GM23338 (cell line): ENCODE data around the gene NTM. TPM values are rescaled to one million over a fixed set of nuclear protein-coding genes. Genes with fewer than 3 reads are reported as not detected.

ENCODE experiments used
- ATAC-seq: fragments of 200-7000 bp; cut with Tn5 transposase; 3 replicates; pipeline ENCODE4 v1.9.1; 2020
- DNase-seq: peaks from one replicate; pipeline ENCODE4 v3.0.0-alpha.2; 2015; ENCODE audit warnings: low spot score
- H2AFZ ChIP-seq: fragments of 200-600 bp; sonication (generic); 2 replicates; pipeline ENCODE4 v1.8.0; 2016; ENCODE audit warnings: antibody characterized with exemption, mild to moderate bottlenecking, moderate library complexity
- H3F3A ChIP-seq: fragments of 200-600 bp; sonication (generic); replicated peaks from 2 replicates; pipeline ENCODE4 v1.8.0; 2017; ENCODE audit warnings: antibody characterized with exemption, mixed run types, low read depth
- H3K27ac ChIP-seq: fragments of 200-600 bp; sonication (generic); 2 replicates; pipeline ENCODE4 v1.6.1; 2016; ENCODE audit warnings: low read depth
- H3K27me3 ChIP-seq: fragments of 200-600 bp; sonication (generic); 2 replicates; pipeline ENCODE4 v1.8.0; 2016; ENCODE audit warnings: mild to moderate bottlenecking, mixed run types, moderate library complexity; ENCODE audit not compliant: insufficient read depth
- H3K36me3 ChIP-seq: fragments of 200-600 bp; sonication (generic); 2 replicates; pipeline ENCODE4 v1.8.0; 2016; ENCODE audit warnings: mild to moderate bottlenecking; ENCODE audit not compliant: insufficient read depth
- H3K4me1 ChIP-seq: fragments of 200-600 bp; sonication (generic); 2 replicates; pipeline ENCODE4 v1.8.0; 2016; ENCODE audit warnings: mild to moderate bottlenecking, moderate library complexity; ENCODE audit not compliant: insufficient read depth
- H3K4me2 ChIP-seq: fragments of 200-600 bp; sonication (generic); 2 replicates; pipeline ENCODE4 v1.7.1; 2017; ENCODE audit warnings: mixed run types
- H3K4me3 ChIP-seq: fragments of 200-600 bp; sonication (generic); 2 replicates; pipeline ENCODE4 v1.6.1; 2016; ENCODE audit warnings: mixed run types
- H3K79me2 ChIP-seq: fragments of 200-600 bp; sonication (generic); replicated peaks from 2 replicates; pipeline ENCODE4 v1.8.0; 2017; ENCODE audit warnings: mild to moderate bottlenecking; ENCODE audit not compliant: insufficient read depth
- H3K9me2 ChIP-seq: fragments of 200-600 bp; sonication (generic); 2 replicates; pipeline ENCODE4 v1.8.0; 2017; ENCODE audit not compliant: insufficient read depth
- H4K20me1 ChIP-seq: fragments of 200-600 bp; sonication (generic); replicated peaks from 2 replicates; pipeline ENCODE4 v1.8.0; 2017; ENCODE audit warnings: mild to moderate bottlenecking; ENCODE audit not compliant: insufficient read depth
- H3K27ac Mint-ChIP-seq: 2 replicates; pipeline ENCODE4 v1.8.0; 2020; ENCODE audit warnings: inconsistent platforms, mild to moderate bottlenecking, moderate library complexity, mixed read lengths
- H3K27me3 Mint-ChIP-seq: 3 replicates; pipeline ENCODE4 v1.8.0; 2022; ENCODE audit warnings: low read depth, mild to moderate bottlenecking, moderate library complexity, mixed read lengths, inconsistent platforms; ENCODE audit not compliant: insufficient read depth, poor library complexity
- H3K36me3 Mint-ChIP-seq: 3 replicates; pipeline ENCODE4 v1.8.0; 2021; ENCODE audit warnings: low read depth, mild to moderate bottlenecking, inconsistent platforms, moderate library complexity, mixed read lengths
- H3K4me1 Mint-ChIP-seq: 3 replicates; pipeline ENCODE4 v1.8.0; 2020; ENCODE audit warnings: mild to moderate bottlenecking, inconsistent platforms, mixed read lengths
- H3K4me3 Mint-ChIP-seq: 3 replicates; pipeline ENCODE4 v1.8.0; 2021; ENCODE audit warnings: moderate library complexity, mild to moderate bottlenecking, inconsistent platforms, mixed read lengths
- H3K9me3 Mint-ChIP-seq: 3 replicates; pipeline ENCODE4 v1.8.0; 2020; ENCODE audit warnings: moderate library complexity, mild to moderate bottlenecking, inconsistent platforms, mixed read lengths
- CREB1 ChIP-seq: fragments of 250-450 bp; sonication (Bioruptor Pico); IDR thresholded peaks from 2 replicates; pipeline ENCODE4 v1.5.0; 2020; ENCODE audit warnings: low read depth, mild to moderate bottlenecking, moderate library complexity
- CTCF ChIP-seq, 2 experiments: fragments of 200-600 bp in 1 of 2; sonication (generic) in 1 of 2; conservative IDR thresholded peaks; 2 replicates each; pipeline versions ENCODE4 v1.5.1 to v1.6.1; 2016 to 2017; ENCODE audit warnings: antibody characterized with exemption in 2 of 2, low read depth in 2 of 2, mild to moderate bottlenecking in 2 of 2, moderate library complexity in 1 of 2
- EZH2 ChIP-seq: fragments of 200-600 bp; sonication (generic); IDR thresholded peaks from one replicate; pipeline ENCODE4 v1.8.0; 2017; ENCODE audit warnings: antibody characterized with exemption, mild to moderate bottlenecking, low read depth; ENCODE audit not compliant: unreplicated experiment
- EZH2phosphoT487 ChIP-seq: fragments of 200-600 bp; sonication (generic); IDR thresholded peaks from one replicate; pipeline ENCODE4 v1.8.1; 2018; ENCODE audit warnings: antibody characterized with exemption; ENCODE audit not compliant: unreplicated experiment
- JUNB ChIP-seq: IDR thresholded peaks from one replicate; pipeline ENCODE4 v1.6.1; 2016; ENCODE audit warnings: antibody characterized with exemption; ENCODE audit not compliant: unreplicated experiment
- NANOG ChIP-seq: IDR thresholded peaks from 2 replicates; pipeline ENCODE4 v1.6.1; 2016; ENCODE audit warnings: antibody characterized with exemption, borderline replicate concordance
- POLR2AphosphoS5 ChIP-seq: IDR thresholded peaks from 2 replicates; pipeline ENCODE4 v1.6.1; 2016; ENCODE audit warnings: antibody characterized with exemption, low read depth
- STAT1 ChIP-seq: IDR thresholded peaks from one replicate; pipeline ENCODE4 v1.6.1; 2016; ENCODE audit warnings: antibody characterized with exemption; ENCODE audit not compliant: unreplicated experiment
- ZNF114 ChIP-seq: fragments of 250-450 bp; sonication (Bioruptor Pico); IDR thresholded peaks from 2 replicates; pipeline ENCODE4 v1.5.0; 2020; ENCODE audit warnings: mild to moderate bottlenecking, moderate library complexity
- ZNF331 ChIP-seq: fragments of 250-450 bp; sonication (Bioruptor Pico); IDR thresholded peaks from 2 replicates; pipeline ENCODE4 v1.5.0; 2020; ENCODE audit warnings: low read depth, mild to moderate bottlenecking, moderate library complexity
- ZNF462 ChIP-seq: fragments of 250-450 bp; sonication (Bioruptor Pico); IDR thresholded peaks from 2 replicates; pipeline ENCODE4 v1.5.0; 2020; ENCODE audit warnings: mild to moderate bottlenecking, moderate library complexity
- polyA plus RNA-seq: library from polyadenylated mRNA; unstranded; fragments of >200 nt; fragmentation: Nextera tagmentation; extraction: Ambion mirVana; gene quantifications from 2 replicates; pipeline ENCODE4 v1.2.1, GENCODE V29; 2016
- total RNA-seq: library from RNA; depleted of rRNA; stranded (reverse); fragments of >200 nt; shearing (Covaris generic); gene quantifications from 2 replicates; pipeline ENCODE4 v1.2.3, GENCODE V29; 2014
- TF ChIP-seq, protein P1 (sequence below): IDR thresholded peaks from 2 replicates; pipeline ENCODE4 v1.6.1; 2016; ENCODE audit warnings: antibody characterized with exemption

Gene NTM
- total and polyA plus RNA-seq, 2 experiments from 2014 or later: 10.6 to 14.6 TPM

DNA sequence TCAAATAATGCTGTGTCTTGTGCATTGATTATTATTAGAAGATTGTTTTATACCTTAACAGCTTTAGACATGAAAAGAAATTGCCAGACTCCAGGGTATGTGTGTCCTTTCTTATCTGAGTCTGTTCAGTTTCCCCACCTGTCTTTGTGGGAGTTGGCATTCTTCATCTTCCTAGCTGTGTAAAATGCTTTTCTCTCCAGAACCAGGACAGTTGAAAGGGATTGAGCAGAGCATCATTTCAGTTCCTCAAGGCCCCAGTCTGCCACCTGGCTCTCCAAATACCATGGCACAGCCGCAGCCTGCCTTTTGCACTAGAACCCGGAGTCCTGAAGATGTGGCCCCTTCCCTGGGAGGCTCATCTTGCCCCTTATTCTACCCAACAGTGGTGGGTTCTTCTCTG is 851.9 kb downstream of the NTM start:
- DNase-seq (no peak), ATAC-seq (no peak)
- H3K4me1 ChIP-seq: no peaks in the 10 kb centered on the region
- no peak overlapping the region for H3K4me2 ChIP-seq
- Mint-ChIP-seq H3K4me3 (no peak overlapping the region), H3K27ac (no peak overlapping the region), H3K4me1 (no peaks in the 10 kb centered on the region; the same call in 1 of the 3 replicates), H3K9me3 (peaks cover 2% of the 10 kb centered on the region; the same call in 1 of the 3 replicates), H3K36me3 (no peaks in the 10 kb centered on the region), H3K27me3 (peaks cover 4% of the 10 kb centered on the region)
- H3K36me3 ChIP-seq: no peaks in the 10 kb centered on the region
- H3F3A ChIP-seq: no peaks in the 10 kb centered on the region
- no peak overlapping the region for H3K27ac ChIP-seq
- H3K27me3 ChIP-seq: no peaks in the 10 kb centered on the region
- no peak overlapping the region for H3K4me3 ChIP-seq
- H4K20me1 ChIP-seq: no peaks in the 10 kb centered on the region
- 0 out of 2 replicates have a peak, but pooled peaks cover 3% of the 10 kb centered on the region for H3K9me2 ChIP-seq
- no peaks in the 10 kb centered on the region for H3K79me2 ChIP-seq
- no peak for TF ChIP-seq CREB1 (CRISPR knock-in tag)
- TF ChIP-seq JUNB: no peak
- no peak for TF ChIP-seq NANOG
- TF ChIP-seq ZNF331: no peak
- TF ChIP-seq ZNF114 (CRISPR knock-in tag): no peak
- TF ChIP-seq STAT1: no peak
- no peak for TF ChIP-seq EZH2
- H2AFZ ChIP-seq: no peak overlapping the region

DNA sequence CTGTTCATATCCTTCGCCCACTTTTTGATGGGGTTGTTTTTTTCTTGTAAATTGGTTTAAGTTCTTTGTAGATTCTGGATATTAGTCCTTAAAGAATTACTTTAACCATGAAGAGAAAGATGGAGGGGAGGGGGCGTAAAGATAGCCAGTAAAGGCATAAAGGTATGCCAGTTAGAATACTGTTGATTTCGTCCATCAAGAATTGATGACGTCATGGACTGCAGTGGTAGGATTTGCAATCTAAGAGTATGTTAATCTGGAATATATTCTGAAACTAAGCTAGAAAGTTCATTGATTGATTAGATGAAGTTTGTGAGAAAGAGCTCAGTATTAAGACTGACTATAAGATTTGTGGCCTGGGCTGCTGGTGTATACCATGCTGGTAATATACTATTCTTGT is 856.1 kb downstream of the NTM start:
- Mint-ChIP-seq H3K36me3 (no peaks in the 10 kb centered on the region), H3K27me3 (peaks cover 6% of the 10 kb centered on the region), H3K9me3 (peaks cover 2% of the 10 kb centered on the region; the same call in 1 of the 3 replicates), H3K27ac (no peak overlapping the region), H3K4me1 (peaks cover 3% of the 10 kb centered on the region), H3K4me3 (no peak overlapping the region)
- Histone ChIP-seq H2AFZ (no peak overlapping the region), H3K79me2 (no peaks in the 10 kb centered on the region), H3K27ac (no peak overlapping the region), H3K36me3 (no peaks in the 10 kb centered on the region), H3K27me3 (no peaks in the 10 kb centered on the region), H3K4me3 (no peak overlapping the region), H4K20me1 (no peaks in the 10 kb centered on the region), H3K4me2 (no peak overlapping the region), H3F3A (no peaks in the 10 kb centered on the region), H3K4me1 (no peaks in the 10 kb centered on the region), H3K9me2 (peaks cover 8% of the 10 kb centered on the region; the same call in 1 of the 2 replicates)
- DNase-seq: no peak
- no peak for ATAC-seq
- TF ChIP-seq NANOG (no peak), CREB1 (CRISPR knock-in tag) (no peak), EZH2 (no peak), JUNB (no peak), ZNF331 (no peak), POLR2AphosphoS5 (no peak), CTCF (conservative IDR thresholded peaks at IDR 0.05; ENCODE audit: low read depth in 2 of 2) (no peak), STAT1 (no peak), ZNF114 (CRISPR knock-in tag) (no peak), ZNF462 (CRISPR knock-in tag) (no peak), EZH2phosphoT487 (no peak)
- TF ChIP-seq, protein P1, sequence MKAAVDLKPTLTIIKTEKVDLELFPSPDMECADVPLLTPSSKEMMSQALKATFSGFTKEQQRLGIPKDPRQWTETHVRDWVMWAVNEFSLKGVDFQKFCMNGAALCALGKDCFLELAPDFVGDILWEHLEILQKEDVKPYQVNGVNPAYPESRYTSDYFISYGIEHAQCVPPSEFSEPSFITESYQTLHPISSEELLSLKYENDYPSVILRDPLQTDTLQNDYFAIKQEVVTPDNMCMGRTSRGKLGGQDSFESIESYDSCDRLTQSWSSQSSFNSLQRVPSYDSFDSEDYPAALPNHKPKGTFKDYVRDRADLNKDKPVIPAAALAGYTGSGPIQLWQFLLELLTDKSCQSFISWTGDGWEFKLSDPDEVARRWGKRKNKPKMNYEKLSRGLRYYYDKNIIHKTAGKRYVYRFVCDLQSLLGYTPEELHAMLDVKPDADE: no peak
